IMR-90 (cell line): ENCODE measurements around the gene ACADM. TPM values are rescaled to one million over a fixed set of nuclear protein-coding genes. Genes with fewer than 3 reads are reported as not detected.

ENCODE experiments used
- ATAC-seq: fragments of 200-7000 bp; cut with Tn5 transposase; 2 replicates; pipeline ENCODE4 v1.9.1; 2020; ENCODE audit warnings: low read depth, mild to moderate bottlenecking, moderate library complexity
- BruUV-seq: library from RNA; stranded (reverse); fragments of 400-500 nt; replicated peaks from 2 replicates; lab custom pipeline; 2021; lab: Mats Ljungman, UMichigan
- CTCF ChIA-PET: fragments of 300-600 bp; formaldehyde crosslinking; extraction: SDS; loops from one replicate; lab custom pipeline; 2021; ENCODE audit warnings: antibody characterized with exemption; lab: Yijun Ruan, JAX
- POLR2A ChIA-PET: fragments of 300-600 bp; sonication (Branson Sonifier 250); formaldehyde crosslinking; loops from one replicate; lab custom pipeline; 2022; ENCODE audit warnings: antibody characterized with exemption; ENCODE audit not compliant: unreplicated experiment; lab: Charles Lee
- DNase-seq: peaks from one replicate; pipeline ENCODE4 v3.0.0; 2013
- H2AFZ ChIP-seq: replicated peaks from 2 replicates; pipeline ENCODE3; 2013; ENCODE audit warnings: low read length, mild to moderate bottlenecking; ENCODE audit not compliant: poor library complexity
- H2AK5ac ChIP-seq: 2 replicates; pipeline ENCODE4 v1.6.1; 2013; ENCODE audit warnings: low read depth, low read length, inconsistent platforms
- H2AK9ac ChIP-seq: replicated peaks from 2 replicates; pipeline ENCODE3; 2013; ENCODE audit warnings: mild to moderate bottlenecking, low read depth, low read length, moderate library complexity; ENCODE audit not compliant: poor library complexity
- H2BK120ac ChIP-seq: 2 replicates; pipeline ENCODE4 v1.6.1; 2013; ENCODE audit warnings: low read depth, low read length, inconsistent platforms
- H2BK15ac ChIP-seq: 3 replicates; pipeline ENCODE4 v1.6.1; 2013; ENCODE audit warnings: low read depth, low read length, inconsistent platforms
- H2BK20ac ChIP-seq: 2 replicates; pipeline ENCODE4 v1.6.1; 2013; ENCODE audit warnings: low read depth, mild to moderate bottlenecking, inconsistent platforms, low read length, moderate library complexity
- H2BK5ac ChIP-seq: 2 replicates; pipeline ENCODE4 v1.6.1; 2013; ENCODE audit warnings: mild to moderate bottlenecking, low read depth, low read length, inconsistent platforms; ENCODE audit not compliant: poor library complexity, severe bottlenecking
- H3K14ac ChIP-seq: replicated peaks from 2 replicates; pipeline ENCODE4 v1.6.1; 2013; ENCODE audit warnings: low read depth, low read length, inconsistent platforms
- H3K18ac ChIP-seq: 2 replicates; pipeline ENCODE4 v1.6.1; 2013; ENCODE audit warnings: low read depth, low read length, control low read depth
- H3K23ac ChIP-seq: 2 replicates; pipeline ENCODE4 v1.6.1; 2013; ENCODE audit warnings: low read depth, low read length, inconsistent platforms
- H3K27ac ChIP-seq: 2 replicates; pipeline ENCODE4 v1.5.1; 2013; ENCODE audit warnings: mild to moderate bottlenecking, control low read depth, low read length; ENCODE audit not compliant: insufficient read depth
- H3K27me3 ChIP-seq: 2 replicates; pipeline ENCODE4 v1.6.1; 2013; ENCODE audit warnings: low read length; ENCODE audit not compliant: control insufficient read depth, insufficient read depth
- H3K36me3 ChIP-seq: 2 replicates; pipeline ENCODE4 v1.6.1; 2013; ENCODE audit warnings: low read length, mixed read lengths; ENCODE audit not compliant: control insufficient read depth, insufficient read depth
- H3K4ac ChIP-seq: 2 replicates; pipeline ENCODE4 v1.6.1; 2013; ENCODE audit warnings: low read depth, low read length, inconsistent platforms
- H3K4me1 ChIP-seq: 2 replicates; pipeline ENCODE4 v1.6.1; 2013; ENCODE audit warnings: low read length, mixed read lengths; ENCODE audit not compliant: control insufficient read depth, insufficient read depth
- H3K4me2 ChIP-seq: 2 replicates; pipeline ENCODE4 v1.6.1; 2013; ENCODE audit warnings: low read depth, mild to moderate bottlenecking, control low read depth, low read length, moderate library complexity
- H3K4me3 ChIP-seq: 2 replicates; pipeline ENCODE4 v1.5.1; 2013; ENCODE audit warnings: low read depth, mild to moderate bottlenecking, control low read depth, low read length, moderate library complexity; ENCODE audit not compliant: insufficient read depth
- H3K56ac ChIP-seq: 2 replicates; pipeline ENCODE4 v1.6.1; 2013; ENCODE audit warnings: low read length, inconsistent platforms; ENCODE audit not compliant: insufficient read depth; ENCODE audit errors: extremely low read depth
- H3K79me1 ChIP-seq, 2 experiments: 2 replicates each; pipeline ENCODE4 v1.6.1; 2013; ENCODE audit warnings: low read length in 2 of 2, inconsistent platforms in 1 of 2, low read depth in 1 of 2
- H3K9ac ChIP-seq: 2 replicates; pipeline ENCODE4 v1.6.1; 2013; ENCODE audit warnings: low read depth, low read length, control low read depth
- H3K9me1 ChIP-seq: 2 replicates; pipeline ENCODE4 v1.6.1; 2013; ENCODE audit warnings: low read length, inconsistent platforms; ENCODE audit not compliant: insufficient read depth
- H3K9me3 ChIP-seq: 2 replicates; pipeline ENCODE4 v1.6.1; 2013; ENCODE audit warnings: low read length; ENCODE audit not compliant: control insufficient read depth, insufficient read depth
- H4K20me1 ChIP-seq: 2 replicates; pipeline ENCODE4 v1.6.1; 2013; ENCODE audit warnings: low read length, inconsistent platforms; ENCODE audit not compliant: insufficient read depth
- H4K5ac ChIP-seq: 2 replicates; pipeline ENCODE4 v1.6.1; 2013; ENCODE audit warnings: mild to moderate bottlenecking, low read depth, low read length, control low read depth
- H4K8ac ChIP-seq, 2 experiments: 2 replicates each; pipeline ENCODE4 v1.6.1; 2013; ENCODE audit warnings: low read depth in 2 of 2, low read length in 2 of 2, control low read depth in 1 of 2, inconsistent platforms in 1 of 2
- H4K91ac ChIP-seq: 2 replicates; pipeline ENCODE4 v1.6.1; 2013; ENCODE audit warnings: low read depth, low read length, inconsistent platforms; ENCODE audit not compliant: insufficient read depth
- BHLHE40 ChIP-seq: fragments of 150-350 bp; IDR thresholded peaks from 2 replicates; pipeline ENCODE4 v1.6.1; 2016; ENCODE audit warnings: mild to moderate bottlenecking, low read depth, low read length
- CHD1 ChIP-seq: IDR thresholded peaks from 2 replicates; pipeline ENCODE4 v1.6.1; 2012; ENCODE audit warnings: low read depth, low read length, improper control_type of control experiment
- MAZ ChIP-seq: IDR thresholded peaks from 2 replicates; pipeline ENCODE4 v1.6.1; 2012; ENCODE audit warnings: low read depth, mild to moderate bottlenecking, low read length, improper control_type of control experiment, moderate library complexity, borderline replicate concordance
- RCOR1 ChIP-seq: IDR thresholded peaks from 2 replicates; pipeline ENCODE4 v1.6.1; 2012; ENCODE audit warnings: mild to moderate bottlenecking, low read length, improper control_type of control experiment; ENCODE audit not compliant: insufficient replicate concordance
- SMC3 ChIP-seq: fragments of 150-350 bp; IDR thresholded peaks from 2 replicates; pipeline ENCODE4 v1.6.1; 2016; ENCODE audit warnings: low read depth, mild to moderate bottlenecking, antibody characterized with exemption, low read length, moderate library complexity
- dilution Hi-C: fragments of 300-500 bp; cut with HindIII; formaldehyde crosslinking; loops from one replicate; pipeline ENCODE4 v1.14.3; 2018; ENCODE audit warnings: low sequenced_read_pairs; ENCODE audit not compliant: unreplicated experiment
- in situ Hi-C: fragments of 300-500 bp; cut with MboI; formaldehyde crosslinking; loops from 3 replicates; pipeline ENCODE4 v1.14.3; 2019; ENCODE audit warnings: low sequenced_read_pairs, inconsistent platforms, mixed read lengths
- intact Hi-C: fragments of 100-400 bp; cut with micrococcal nuclease; formaldehyde crosslinking; loops from 2 replicates; pipeline ENCODE4 v1.10.0; 2022
- polyA plus RNA-seq, 3 experiments: library from polyadenylated mRNA; depleted of rRNA; stranded (reverse); fragments of >200 nt; gene quantifications; 2 replicates each; pipeline ENCODE4 v1.2.3, GENCODE V29; 2012; ENCODE audit warnings: low replicate concordance in 1 of 3
- total RNA-seq: library from RNA; depleted of rRNA; stranded (reverse); fragments of >200 nt; gene quantifications from 2 replicates; pipeline ENCODE4 v1.2.3, GENCODE V29; 2012
- TF ChIP-seq, protein P1 (sequence below): fragments of 150-350 bp; IDR thresholded peaks from 2 replicates; pipeline ENCODE4 v1.6.1; 2016; ENCODE audit warnings: low read depth, mild to moderate bottlenecking, low read length, moderate library complexity, borderline replicate concordance
- TF ChIP-seq, protein P2 (sequence below): fragments of 150-350 bp; IDR thresholded peaks from 2 replicates; pipeline ENCODE4 v1.6.1; 2017; ENCODE audit warnings: mild to moderate bottlenecking, antibody characterized with exemption, low read length, low read depth

The ACADM gene
- total and polyA plus RNA-seq, 2 of the 4 experiments (the other 2 are of a cell fraction) = 8.6 to 18.5 TPM

DNA sequence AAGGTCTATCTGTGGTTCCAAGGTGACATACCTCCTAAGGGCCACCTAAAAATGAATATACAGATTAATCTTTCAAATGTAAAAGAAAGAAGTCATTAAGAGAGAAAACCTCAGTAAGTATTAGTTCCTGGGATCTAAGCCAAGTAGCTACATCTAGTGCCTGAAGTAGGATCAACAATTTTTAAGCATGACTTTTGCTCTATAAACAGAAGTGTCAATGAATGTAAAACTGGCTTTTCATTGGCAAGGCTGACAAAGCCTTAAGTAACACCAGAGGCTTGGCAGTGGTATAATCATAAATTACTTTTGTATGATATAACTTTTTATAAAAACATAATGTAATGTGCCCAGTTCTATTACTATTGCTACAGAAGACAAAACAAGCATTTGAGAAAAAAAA lies 12.2 kb upstream of the ACADM start:
- in situ Hi-C loops = no loop called here
- BruUV-seq = no TSS peak
- POLR2A ChIA-PET = no interaction called here

More for the DNA sequence above, 12.2 kb upstream of the ACADM start:
- H4K20me1 ChIP-seq = no peaks in the 10 kb centered on the region
- no peak overlapping the region for H4K8ac ChIP-seq
- intact Hi-C loops (no loop called here), dilution Hi-C loops (no loop called here)
- H3K36me3 ChIP-seq = no peaks in the 10 kb centered on the region
- no peak overlapping the region for H3K14ac ChIP-seq
- no peak overlapping the region for H3K23ac ChIP-seq
- no peak overlapping the region for H3K56ac ChIP-seq
- no peak overlapping the region for H2AK9ac ChIP-seq
- no peaks in the 10 kb centered on the region for H3K79me1 ChIP-seq
- H3K4me1 ChIP-seq = no peaks in the 10 kb centered on the region
- H2BK20ac ChIP-seq = no peak overlapping the region
- no peak overlapping the region for H4K5ac ChIP-seq
- H2BK5ac ChIP-seq = no peak overlapping the region
- H3K18ac ChIP-seq = no peak overlapping the region
- no peaks in the 10 kb centered on the region for H3K9me1 ChIP-seq
- H4K91ac ChIP-seq = no peak overlapping the region
- no peaks in the 10 kb centered on the region for H3K27me3 ChIP-seq
- no peak overlapping the region for H3K4ac ChIP-seq
- ATAC-seq (no peak), DNase-seq (no peak)
- H3K4me2 ChIP-seq = no peak overlapping the region
- H3K27ac ChIP-seq = no peak overlapping the region
- TF ChIP-seq BHLHE40 (no peak), MAZ (no peak), RCOR1 (no peak), CHD1 (no peak), SMC3 (no peak)
- TF ChIP-seq, protein P1, sequence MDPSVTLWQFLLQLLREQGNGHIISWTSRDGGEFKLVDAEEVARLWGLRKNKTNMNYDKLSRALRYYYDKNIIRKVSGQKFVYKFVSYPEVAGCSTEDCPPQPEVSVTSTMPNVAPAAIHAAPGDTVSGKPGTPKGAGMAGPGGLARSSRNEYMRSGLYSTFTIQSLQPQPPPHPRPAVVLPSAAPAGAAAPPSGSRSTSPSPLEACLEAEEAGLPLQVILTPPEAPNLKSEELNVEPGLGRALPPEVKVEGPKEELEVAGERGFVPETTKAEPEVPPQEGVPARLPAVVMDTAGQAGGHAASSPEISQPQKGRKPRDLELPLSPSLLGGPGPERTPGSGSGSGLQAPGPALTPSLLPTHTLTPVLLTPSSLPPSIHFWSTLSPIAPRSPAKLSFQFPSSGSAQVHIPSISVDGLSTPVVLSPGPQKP = no peak
- TF ChIP-seq, protein P2, sequence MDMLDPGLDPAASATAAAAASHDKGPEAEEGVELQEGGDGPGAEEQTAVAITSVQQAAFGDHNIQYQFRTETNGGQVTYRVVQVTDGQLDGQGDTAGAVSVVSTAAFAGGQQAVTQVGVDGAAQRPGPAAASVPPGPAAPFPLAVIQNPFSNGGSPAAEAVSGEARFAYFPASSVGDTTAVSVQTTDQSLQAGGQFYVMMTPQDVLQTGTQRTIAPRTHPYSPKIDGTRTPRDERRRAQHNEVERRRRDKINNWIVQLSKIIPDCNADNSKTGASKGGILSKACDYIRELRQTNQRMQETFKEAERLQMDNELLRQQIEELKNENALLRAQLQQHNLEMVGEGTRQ = no peak
- H2BK15ac ChIP-seq = no peak overlapping the region
- no peaks in the 10 kb centered on the region for H3K9me3 ChIP-seq
- H3K4me3 ChIP-seq = no peak overlapping the region
- CTCF ChIA-PET = no interaction called here
- H2AK5ac ChIP-seq = no peak overlapping the region
- H2AFZ ChIP-seq = no peak overlapping the region
- no peak overlapping the region for H3K9ac ChIP-seq
- no peak overlapping the region for H2BK120ac ChIP-seq
